Ishikawa (cell line): Measurements from ENCODE around the gene KLHL35.

ENCODE experiments used
- EP300 ChIP-seq: IDR thresholded peaks from 2 replicates; pipeline ENCODE4 v1.6.1; 2012; ENCODE audit warnings: borderline replicate concordance
- TAF1 ChIP-seq: IDR thresholded peaks from 2 replicates; pipeline ENCODE4 v1.6.1; 2012; ENCODE audit warnings: low read depth, mild to moderate bottlenecking
- TEAD4 ChIP-seq: IDR thresholded peaks from 2 replicates; pipeline ENCODE4 v1.6.1; 2012

DNA sequence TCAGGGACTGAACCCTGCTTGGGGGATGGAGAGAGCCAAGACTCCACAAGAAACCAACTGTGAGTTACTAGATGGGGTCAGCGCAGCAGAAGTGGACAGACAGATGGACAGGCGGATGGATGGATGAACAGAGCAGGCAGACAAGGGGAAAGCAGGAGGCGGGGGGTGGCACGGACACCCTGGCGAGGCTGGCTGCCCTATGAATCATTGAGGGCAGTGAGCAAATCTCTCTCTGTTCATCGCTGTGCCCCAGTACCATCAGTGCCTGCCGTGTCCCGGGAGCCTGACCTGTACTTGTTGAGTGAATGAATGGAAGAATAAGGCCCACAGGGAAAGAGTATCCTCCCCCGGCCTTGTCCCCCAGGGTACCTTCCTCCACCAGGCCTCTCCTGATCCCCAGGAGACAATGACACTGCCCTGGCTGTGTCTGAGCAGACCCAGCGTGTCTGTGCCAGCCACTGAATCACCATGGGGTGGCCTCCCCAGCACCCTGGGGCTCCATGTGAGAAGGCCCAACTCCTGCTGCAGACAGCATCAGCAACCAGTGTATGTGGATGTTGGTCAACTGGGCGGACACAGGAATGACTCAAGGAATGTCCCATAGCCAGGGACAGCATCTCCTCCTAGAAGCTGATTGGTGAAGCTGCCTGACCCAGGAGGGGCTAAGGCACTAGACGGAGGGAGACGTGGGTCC, 5.1 kb upstream of the KLHL35 start:
- TF ChIP-seq TEAD4 (no peak), TAF1 (no peak), EP300 (no peak)
